Stomach (tissue), 4 donors: ENCODE measurements around the gene MBOAT2.
"Not testable (repeated sequence)": the region's sequence is repeated elsewhere in the genome, so short reads cannot be mapped to it uniquely, and the experiment has no call there.

Source experiments
- CTCF ChIP-seq, 7 experiments: fragments of 450-650 bp in 4 of 7; fragments of 200-600 bp in 3 of 7; sonication (generic) in 3 of 7; IDR thresholded peaks; one replicate each; pipeline ENCODE4 v1.5.1; 2016 to 2019; ENCODE audit warnings: antibody characterized with exemption in 7 of 7, control low read depth in 2 of 7, mild to moderate bottlenecking in 1 of 7
- POLR2A ChIP-seq, 4 donors: fragments of 450-650 bp; IDR thresholded peaks; one replicate each; pipeline ENCODE4 v1.6.1; 2016; ENCODE audit warnings: antibody characterized with exemption in 4 of 4, control low read depth in 2 of 4, mild to moderate bottlenecking in 1 of 4, moderate library complexity in 1 of 4

GRCh38 chr2:8972535-8972934 is 30.9 kb downstream of the MBOAT2 start:
- not testable (repeated sequence) for TF ChIP-seq POLR2A, CTCF (IDR thresholded peaks at IDR 0.05)
